Esophagus (tissue), 2 donors: Measurements from ENCODE around the gene STK38. TPM values are rescaled to one million over a fixed set of nuclear protein-coding genes. Genes with fewer than 3 reads are reported as not detected.
"Not testable (repeated sequence)": the region's sequence is repeated elsewhere in the genome, so short reads cannot be mapped to it uniquely, and the experiment has no call there.

Experiments
- H3K27ac ChIP-seq, 2 donors: one replicate each; pipeline ENCODE4 v1.5.1; 2013; ENCODE audit warnings: low read depth in 2 of 2, mild to moderate bottlenecking in 2 of 2, inconsistent platforms in 1 of 2, low read length in 1 of 2, moderate library complexity in 1 of 2
- H3K27me3 ChIP-seq, 2 donors: one replicate each; pipeline ENCODE4 v1.6.1; 2013; ENCODE audit warnings: low read length in 2 of 2, control low read depth in 1 of 2, mild to moderate bottlenecking in 1 of 2; ENCODE audit not compliant: insufficient read depth in 2 of 2, control insufficient read depth in 1 of 2
- H3K36me3 ChIP-seq, 2 donors: one replicate each; pipeline ENCODE4 v1.6.1; 2013; ENCODE audit warnings: low read length in 1 of 2; ENCODE audit not compliant: control insufficient read depth in 2 of 2, insufficient read depth in 2 of 2
- H3K4me1 ChIP-seq, 2 donors: one replicate each; pipeline ENCODE4 v1.6.1; 2013; ENCODE audit warnings: low read length in 1 of 2; ENCODE audit not compliant: control insufficient read depth in 2 of 2, insufficient read depth in 2 of 2
- H3K4me3 ChIP-seq, 2 donors: one replicate each; pipeline ENCODE4 v1.5.1; 2013; ENCODE audit warnings: low read length in 2 of 2, mild to moderate bottlenecking in 2 of 2, low read depth in 1 of 2, moderate library complexity in 1 of 2
- H3K9me3 ChIP-seq, 2 donors: one replicate each; pipeline ENCODE4 v1.6.1; 2013; ENCODE audit warnings: mild to moderate bottlenecking in 2 of 2, low read depth in 1 of 2, low read length in 1 of 2, moderate library complexity in 1 of 2; ENCODE audit not compliant: control insufficient read depth in 2 of 2, insufficient read depth in 1 of 2
- WGBS, 2 donors: extraction: QIAGEN DNeasy Blood & Tissue Kit; methylation state at CpG; one replicate each; pipeline ENCODE4 v1.1.7; 2013; 5-methylcytosine and 5-hydroxymethylcytosine counted together
- polyA plus RNA-seq, 2 donors: library from polyadenylated mRNA; stranded (reverse); fragments of 200-250 nt; gene quantifications; one replicate each; pipeline ENCODE4 v1.2.3, GENCODE V29; 2013
- donor health status: healthy with polysubstance abuse.
- donor health status: Bipolar disorder and iron deficiency.

The STK38 gene
- polyA plus RNA-seq, 2 donors: 24.0 to 32.2 TPM

DNA sequence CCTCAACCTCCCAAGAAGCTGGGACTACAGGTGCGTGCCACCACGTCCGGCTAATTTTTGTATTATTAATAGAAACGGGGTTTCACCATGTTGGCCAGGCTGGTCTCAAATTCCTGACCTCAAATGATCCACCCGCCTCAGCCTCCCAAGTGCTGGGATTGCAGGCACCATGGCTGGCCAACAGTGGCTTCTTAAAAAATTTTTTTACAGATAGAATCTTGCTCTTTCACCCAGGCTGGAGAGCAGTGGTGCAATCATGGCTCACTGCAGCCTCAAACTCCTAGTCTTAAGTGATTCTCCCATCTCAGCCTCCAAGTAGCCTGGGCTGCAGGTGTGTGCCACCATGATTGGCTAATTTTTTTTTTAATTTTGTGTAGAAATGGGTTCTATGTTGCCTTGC lies 64.0 kb downstream of the STK38 start:
- H3K27me3 ChIP-seq, H3K9me3 ChIP-seq, H3K27ac ChIP-seq, H3K36me3 ChIP-seq, H3K4me1 ChIP-seq, H3K4me3 ChIP-seq: not testable (repeated sequence)
- 94 to 98% methylated on average over 5 of the region's 5 CpGs for WGBS, 2 donors

DNA sequence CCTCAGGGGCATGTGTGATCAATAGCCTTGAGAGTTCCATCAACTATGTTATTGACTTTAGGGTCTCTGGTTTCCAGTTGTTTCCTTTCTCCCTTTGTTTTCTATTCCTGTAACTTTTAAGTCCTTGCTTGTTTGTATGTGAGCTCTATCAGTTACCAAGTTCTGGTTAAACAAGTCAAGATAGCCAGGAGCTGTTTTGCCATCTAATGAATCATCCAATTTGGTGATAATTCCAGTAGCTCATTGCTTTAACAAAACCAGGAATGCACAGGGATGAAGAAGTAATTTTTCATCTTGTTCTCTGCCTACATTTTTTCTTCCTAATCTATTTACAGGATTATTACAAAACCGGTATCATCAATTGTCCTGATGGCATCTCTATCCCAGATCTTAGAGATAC lies 68.0 kb downstream of the STK38 start:
- H3K4me1 ChIP-seq: no peaks in the 10 kb centered on the region
- no peak overlapping the region for H3K27ac ChIP-seq
- no peak overlapping the region for H3K4me3 ChIP-seq
- peaks cover 0 to 8% of the 10 kb centered on the region in 2 donors for H3K36me3 ChIP-seq
- 39 to 60% methylated on average over 1 of the region's 1 CpG for WGBS, 2 donors
- no peaks in the 10 kb centered on the region for H3K27me3 ChIP-seq
- no peaks in the 10 kb centered on the region for H3K9me3 ChIP-seq

DNA sequence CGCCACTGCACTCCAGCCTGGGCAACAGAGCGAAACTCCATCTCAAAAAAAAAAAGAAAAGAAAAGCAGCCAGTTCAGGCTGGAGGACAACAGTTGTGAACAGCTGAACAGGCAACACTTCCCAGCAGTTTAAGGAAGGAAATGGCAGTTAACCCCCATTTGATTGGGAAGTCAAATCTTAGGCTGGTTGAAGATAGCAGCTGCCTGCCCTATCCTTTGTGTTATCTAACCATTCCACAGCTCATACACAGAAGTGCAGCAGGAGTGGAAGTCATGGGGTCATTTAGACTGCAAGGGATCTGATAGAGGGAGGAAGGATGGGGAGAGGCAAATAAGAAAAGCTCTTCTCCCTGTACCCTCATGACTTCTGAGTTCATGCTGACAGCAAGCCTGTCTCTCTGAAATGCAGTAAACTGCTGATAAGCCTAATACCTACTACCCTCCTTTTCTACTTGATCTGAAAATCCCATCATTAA lies 69.2 kb downstream of the STK38 start:
- no peak overlapping the region for H3K4me3 ChIP-seq
- 92 to 100% methylated on average over 2 of the region's 2 CpGs for WGBS, 2 donors
- no peaks in the 10 kb centered on the region for H3K27me3 ChIP-seq
- H3K9me3 ChIP-seq: no peaks in the 10 kb centered on the region
- H3K4me1 ChIP-seq: no peaks in the 10 kb centered on the region
- no peak overlapping the region for H3K27ac ChIP-seq
- H3K36me3 ChIP-seq: peaks cover 0 to 8% of the 10 kb centered on the region in 2 donors

DNA sequence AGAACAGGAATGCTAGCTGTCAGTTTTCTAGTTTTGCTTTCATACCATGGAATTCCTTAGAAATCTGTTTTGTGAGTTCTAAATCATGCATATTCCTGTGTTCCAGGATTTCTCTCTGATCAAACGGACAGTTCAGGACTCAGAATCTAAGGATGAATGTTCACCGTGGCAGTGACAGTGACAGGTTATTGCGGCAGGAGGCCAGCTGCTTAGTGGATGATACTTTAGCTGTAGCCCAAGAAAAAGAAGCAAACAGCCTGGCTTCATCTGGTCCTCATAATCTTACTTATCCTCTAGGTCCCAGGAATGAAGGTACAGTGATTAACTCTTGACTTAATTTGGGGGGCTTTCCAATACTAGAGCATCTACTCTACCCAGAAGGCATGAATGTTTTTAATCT lies 77.3 kb downstream of the STK38 start:
- Histone ChIP-seq H3K36me3 (peaks cover 4 to 6% of the 10 kb centered on the region in 2 donors), H3K9me3 (no peaks in the 10 kb centered on the region)
- WGBS, 2 donors: 91 to 94% methylated on average over 3 of the region's 3 CpGs

DNA sequence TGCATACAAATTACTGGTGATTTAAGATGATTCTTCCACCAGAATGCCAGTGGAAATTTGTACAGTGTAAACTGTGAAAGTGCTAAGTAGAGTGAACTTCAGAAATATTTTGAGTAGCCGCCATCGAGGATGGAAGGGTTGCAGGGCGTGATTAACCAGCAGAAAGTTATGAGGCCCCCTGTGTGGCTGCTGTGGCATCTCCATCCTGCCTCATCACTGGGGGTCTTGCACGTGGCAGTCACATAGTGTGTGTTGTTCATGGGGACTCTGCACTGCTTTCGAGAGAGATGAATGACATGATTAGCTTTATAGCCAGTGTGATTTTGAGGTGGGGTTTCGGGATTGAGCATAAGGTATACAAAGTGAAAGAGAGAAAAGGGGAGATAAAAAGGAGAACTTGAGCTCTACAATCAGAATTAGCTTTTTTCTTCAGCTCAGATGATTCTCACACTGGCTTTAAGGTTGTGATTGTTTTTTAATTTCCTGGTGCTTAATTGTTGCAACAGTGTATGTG lies 78.1 kb downstream of the STK38 start:
- Histone ChIP-seq H3K4me3 (no peak overlapping the region), H3K4me1 (no peaks in the 10 kb centered on the region), H3K9me3 (no peaks in the 10 kb centered on the region), H3K27ac (no peak overlapping the region), H3K27me3 (no peaks in the 10 kb centered on the region), H3K36me3 (peaks cover 3 to 4% of the 10 kb centered on the region in 2 donors)
- WGBS, 2 donors: 81 to 84% methylated on average over 6 of the region's 6 CpGs

More for the DNA sequence above, 77.3 kb downstream of the STK38 start:
- Histone ChIP-seq H3K4me3 (no peak overlapping the region), H3K4me1 (no peaks in the 10 kb centered on the region), H3K27ac (no peak overlapping the region), H3K27me3 (no peaks in the 10 kb centered on the region)

DNA sequence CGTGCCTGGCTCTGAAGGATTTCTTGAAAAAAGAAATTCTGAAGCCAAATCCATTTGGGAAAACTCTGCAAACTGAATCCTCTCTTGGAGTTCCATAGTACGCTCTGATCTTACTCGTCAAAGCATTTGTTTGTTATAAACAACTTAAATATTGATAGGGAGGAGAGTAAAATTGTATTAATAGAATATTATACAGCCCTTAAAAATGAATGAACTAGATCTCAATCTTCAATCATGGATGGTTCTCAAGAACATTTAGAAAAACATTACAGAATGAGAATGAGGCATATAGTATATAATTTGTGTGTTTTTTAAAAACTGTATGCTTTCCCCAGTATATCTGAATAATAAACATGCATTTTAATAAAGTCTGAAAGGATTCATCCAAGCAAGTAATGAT lies 79.7 kb downstream of the STK38 start:
- H3K36me3 ChIP-seq: peaks cover 3 to 4% of the 10 kb centered on the region in 2 donors
- H3K27me3 ChIP-seq: no peaks in the 10 kb centered on the region
- H3K4me1 ChIP-seq: no peaks in the 10 kb centered on the region
- H3K9me3 ChIP-seq: no peaks in the 10 kb centered on the region
- no peak overlapping the region for H3K27ac ChIP-seq
- WGBS, 2 donors: 98 to 99% methylated on average over 3 of the region's 3 CpGs
- no peak overlapping the region for H3K4me3 ChIP-seq

DNA sequence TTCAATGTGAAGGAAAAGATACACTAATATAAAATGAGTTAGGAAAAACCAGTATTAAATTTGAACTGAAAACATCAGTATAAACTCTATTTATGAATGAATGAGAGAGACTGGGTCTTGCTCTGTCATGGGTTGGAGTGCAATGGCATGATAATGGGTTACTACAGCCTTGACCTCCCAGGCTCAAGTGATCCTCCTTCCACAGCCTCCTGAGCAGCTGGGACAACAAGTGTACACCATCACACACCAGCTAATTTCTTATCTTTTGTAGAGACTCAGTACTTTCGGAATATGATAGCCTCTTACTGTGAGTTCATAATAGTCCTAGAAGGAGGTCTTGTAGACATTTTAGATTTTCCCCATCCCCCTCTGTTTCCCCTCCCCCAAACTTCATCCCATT lies 83.0 kb downstream of the STK38 start:
- Histone ChIP-seq H3K4me3 (no peak overlapping the region), H3K9me3 (no peaks in the 10 kb centered on the region), H3K27me3 (no peaks in the 10 kb centered on the region), H3K4me1 (no peaks in the 10 kb centered on the region), H3K27ac (no peak overlapping the region), H3K36me3 (no peaks in the 10 kb centered on the region)
- WGBS, 2 donors: 92 to 98% methylated on average over 1 of the region's 1 CpG

DNA sequence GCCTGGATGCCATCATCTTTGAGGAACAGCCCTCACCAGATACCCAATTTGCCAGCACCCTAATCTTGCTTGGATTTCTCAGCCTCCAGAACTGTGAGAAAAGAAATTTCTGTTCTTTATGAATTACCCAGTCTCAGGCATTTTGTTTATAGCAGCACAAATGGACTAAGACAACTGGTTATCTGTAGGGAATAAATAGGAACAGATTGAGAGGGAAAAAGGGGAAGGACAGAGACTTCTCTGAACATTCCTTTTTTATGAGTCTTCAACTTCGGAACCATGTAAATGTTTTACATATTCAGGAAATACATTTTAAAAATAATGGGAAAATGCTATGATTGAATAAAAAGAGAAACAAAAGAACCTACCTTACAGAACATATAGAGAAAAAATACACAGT lies 83.6 kb downstream of the STK38 start:
- no peak overlapping the region for H3K27ac ChIP-seq
- 82 to 84% methylated on average over 1 of the region's 1 CpG for WGBS, 2 donors
- no peaks in the 10 kb centered on the region for H3K36me3 ChIP-seq
- H3K4me3 ChIP-seq: no peak overlapping the region
- H3K9me3 ChIP-seq: no peaks in the 10 kb centered on the region
- H3K27me3 ChIP-seq: no peaks in the 10 kb centered on the region
- no peaks in the 10 kb centered on the region for H3K4me1 ChIP-seq

DNA sequence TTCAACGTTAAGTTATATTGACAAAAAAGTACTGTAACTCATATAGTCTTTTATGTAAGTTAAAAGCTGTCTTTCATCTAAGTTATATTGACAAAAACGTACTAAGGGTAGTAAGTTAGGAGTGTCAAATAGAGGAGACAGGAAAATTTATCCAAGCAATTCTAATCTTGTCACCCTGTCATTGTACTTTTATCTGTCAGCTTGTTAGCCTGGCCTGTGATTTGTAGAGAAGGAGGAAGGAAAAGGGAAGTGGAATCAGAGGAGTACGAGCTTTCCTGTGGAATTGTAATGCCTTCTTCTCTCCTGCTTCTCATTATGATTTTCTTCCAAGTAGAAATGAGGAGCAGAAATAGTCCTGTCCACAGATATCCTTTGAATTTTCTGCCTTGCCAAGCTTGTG lies 85.6 kb downstream of the STK38 start:
- Histone ChIP-seq H3K4me1 (peaks cover 0 to under 1% of the 10 kb centered on the region in 2 donors), H3K27ac (no peak overlapping the region), H3K4me3 (no peak overlapping the region), H3K36me3 (no peaks in the 10 kb centered on the region), H3K9me3 (no peaks in the 10 kb centered on the region), H3K27me3 (no peaks in the 10 kb centered on the region)
- 63 to 66% methylated on average over 3 of the region's 3 CpGs for WGBS, 2 donors

DNA sequence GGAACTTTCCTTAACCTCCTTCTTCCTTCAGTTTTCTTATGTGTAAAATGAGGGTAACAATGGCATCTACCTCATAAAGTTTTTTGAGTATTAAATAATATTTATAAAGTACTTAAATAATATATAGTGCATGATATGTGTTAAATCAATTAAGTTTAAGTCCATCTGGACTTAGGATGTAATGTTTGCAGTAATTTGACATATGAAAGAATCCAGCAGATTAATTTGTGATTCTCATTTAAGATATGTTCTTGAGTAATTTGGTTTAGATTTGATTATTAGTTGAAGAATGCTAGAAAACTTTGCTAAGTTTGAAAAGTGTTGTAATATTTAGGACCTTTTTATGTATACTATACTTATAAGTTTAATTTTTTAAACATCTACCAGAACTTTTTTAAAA lies 86.4 kb downstream of the STK38 start:
- Histone ChIP-seq H3K4me3 (no peak overlapping the region), H3K4me1 (peaks cover 0 to 2% of the 10 kb centered on the region in 2 donors), H3K27me3 (no peaks in the 10 kb centered on the region), H3K9me3 (no peaks in the 10 kb centered on the region), H3K36me3 (no peaks in the 10 kb centered on the region), H3K27ac (no peak overlapping the region)
